ENCODE results near the gene DNAJC4.

GRCh38 chr11:64283092-64283491 is 52.7 kb downstream of the DNAJC4 start:
- TF ChIP-seq CTCF (IDR thresholded peaks at IDR 0.05), result no peak
- no peak for TF ChIP-seq POLR2A (IDR thresholded peaks at IDR 0.05)

Measured in adrenal gland (tissue), 5 donors.